Activated CD4-positive, alpha-beta T cell treated with anti-CD3 and anti-CD28 coated beads, Interleukin-10, Interleukin-2, amounts not matched to agents 100 ng/mL and 50 ng/mL, durations not matched to agents 16 hours and 8 hours (primary cell): ENCODE measurements around the gene FLT3LG.

Experiments used
- DNase-seq: peaks from one replicate; pipeline ENCODE4 v3.0.0-alpha.2; 2020

Gene FLT3LG, protein sequence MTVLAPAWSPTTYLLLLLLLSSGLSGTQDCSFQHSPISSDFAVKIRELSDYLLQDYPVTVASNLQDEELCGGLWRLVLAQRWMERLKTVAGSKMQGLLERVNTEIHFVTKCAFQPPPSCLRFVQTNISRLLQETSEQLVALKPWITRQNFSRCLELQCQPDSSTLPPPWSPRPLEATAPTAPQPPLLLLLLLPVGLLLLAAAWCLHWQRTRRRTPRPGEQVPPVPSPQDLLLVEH

DNA sequence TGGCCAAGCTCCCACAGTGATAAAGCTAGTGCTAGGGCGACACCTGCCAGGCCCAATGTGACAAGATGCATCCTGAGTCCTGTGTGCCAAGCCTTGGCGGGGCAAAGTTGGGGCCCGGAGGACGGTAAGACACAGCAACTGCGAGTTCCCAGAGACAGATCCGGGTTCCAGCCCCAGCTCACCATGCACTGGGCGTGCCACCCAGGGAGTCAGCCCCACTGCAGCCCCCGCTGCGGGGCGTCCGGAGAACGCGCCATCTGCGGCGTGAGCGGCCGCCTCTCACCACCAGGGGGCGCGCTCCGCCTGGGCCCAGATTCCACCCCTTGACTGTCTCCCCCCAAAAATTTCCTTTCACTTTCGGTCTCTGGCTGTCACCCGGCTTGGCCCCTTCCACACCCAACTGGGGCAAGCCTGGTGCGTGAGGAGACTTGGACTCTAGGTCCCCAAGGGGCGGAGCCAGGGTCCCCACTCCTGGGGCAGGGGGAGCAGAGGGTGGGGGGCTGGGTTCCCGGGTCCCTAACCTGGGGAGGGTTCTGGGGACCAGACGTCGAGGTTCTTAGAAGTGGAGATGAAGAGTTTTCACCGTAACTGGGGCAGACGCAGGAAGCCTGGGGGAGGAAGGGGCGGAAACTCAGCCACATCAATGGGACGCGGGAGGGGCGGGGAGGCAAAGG is at the start of gene FLT3LG:
FLT3LG (plus strand) TSS at position 348 of the 674 bp plus-strand sequence. CDS start 425 bp downstream, outside the sequence.
- peak; percentile 95 for DNase-seq

DNA sequence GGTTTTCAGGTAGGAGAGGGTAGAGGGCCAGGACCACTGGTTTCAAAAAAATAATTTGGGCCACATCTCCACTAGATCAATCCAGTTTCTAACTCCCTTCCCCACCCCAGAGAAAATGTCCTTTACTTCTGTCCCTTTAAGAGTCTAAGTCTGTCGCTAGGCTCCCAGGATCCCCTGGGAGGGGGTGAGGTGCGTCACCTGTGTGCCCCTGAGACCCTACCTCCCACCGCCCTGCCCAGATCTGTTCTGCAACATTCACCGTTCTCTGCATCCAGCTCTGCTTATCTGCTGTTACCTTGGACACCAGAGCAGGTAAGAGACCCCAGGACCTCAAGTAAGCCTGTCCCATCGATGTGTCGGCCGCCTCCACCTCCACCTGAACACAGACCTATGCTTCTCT is 48.8 kb upstream of the FLT3LG start, which contains the start of gene GFY:
GFY (plus strand) TSS at position 211 of the 400 bp plus-strand sequence. CDS start 1,043 bp downstream, outside the sequence.
- DNase-seq, result no peak

GRCh38 chr19:49425922-49426592 is 48.0 kb upstream of the FLT3LG start:
- peak; percentile 45 for DNase-seq

DNA sequence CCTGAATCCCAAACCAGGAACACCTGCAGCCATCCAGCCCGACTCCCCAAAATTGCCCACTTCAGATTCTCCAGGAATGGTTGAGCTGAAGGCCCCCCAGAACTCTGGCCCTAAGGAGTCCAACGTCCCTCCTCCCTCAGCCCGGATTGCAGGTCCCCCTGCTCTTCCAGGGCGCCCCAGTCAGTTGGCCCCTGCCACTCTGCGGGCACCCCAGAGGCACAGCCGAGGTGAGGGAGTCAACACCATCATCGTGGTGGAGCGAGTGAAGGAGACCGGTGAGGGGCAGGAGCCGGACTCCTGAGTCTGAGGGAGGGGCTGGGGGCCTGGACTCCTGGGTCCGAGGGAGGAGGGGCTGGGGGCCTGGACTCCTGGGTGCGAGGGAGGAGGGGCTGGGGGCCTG is 46.7 kb upstream of the FLT3LG start:
- no peak for DNase-seq

DNA sequence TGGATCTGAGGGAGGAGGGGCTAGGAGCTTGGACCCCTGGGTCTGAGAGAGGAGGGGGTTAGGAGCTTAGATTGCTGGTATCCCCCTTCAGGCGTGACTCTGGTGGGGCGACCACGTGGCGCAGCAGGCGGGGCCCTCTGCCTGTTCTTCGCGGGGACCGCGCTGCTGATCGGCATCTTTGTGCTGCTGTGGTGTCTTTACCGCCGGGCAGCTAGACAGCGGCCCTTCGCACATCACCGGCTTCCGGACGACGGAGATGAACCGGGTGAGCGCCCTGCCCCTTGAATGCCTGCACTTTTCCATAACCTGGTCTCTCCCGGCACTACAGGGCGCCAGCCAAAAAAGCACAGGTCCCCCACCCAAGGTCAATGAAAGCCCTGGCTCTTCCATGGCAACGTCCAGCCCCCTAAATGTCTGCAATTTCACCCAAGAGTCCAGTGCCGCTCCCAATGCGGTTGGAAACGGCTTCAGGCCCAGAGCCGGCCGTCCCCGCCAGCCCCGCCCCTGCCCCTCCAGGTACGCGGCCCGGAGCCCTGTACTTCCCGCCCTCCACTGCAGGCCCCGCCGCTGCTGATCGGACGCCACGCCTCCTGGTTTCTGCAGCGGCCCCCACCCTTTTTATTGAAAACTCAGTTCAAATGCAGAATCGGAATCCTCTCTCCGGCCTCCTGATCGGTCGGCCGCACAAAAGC is 46.0 kb upstream of the FLT3LG start:
- DNase-seq, result no peak

- no peak for DNase-seq
Measured at GRCh38 chr19:49428547-49429451, 45.2 kb upstream of the FLT3LG start.

- DNase-seq, result no peak
Measured at GRCh38 chr19:49430172-49430677, 43.8 kb upstream of the FLT3LG start.

GRCh38 chr19:49430678-49431329 is 43.2 kb upstream of the FLT3LG start:
- peak; percentile 40 for DNase-seq

DNA sequence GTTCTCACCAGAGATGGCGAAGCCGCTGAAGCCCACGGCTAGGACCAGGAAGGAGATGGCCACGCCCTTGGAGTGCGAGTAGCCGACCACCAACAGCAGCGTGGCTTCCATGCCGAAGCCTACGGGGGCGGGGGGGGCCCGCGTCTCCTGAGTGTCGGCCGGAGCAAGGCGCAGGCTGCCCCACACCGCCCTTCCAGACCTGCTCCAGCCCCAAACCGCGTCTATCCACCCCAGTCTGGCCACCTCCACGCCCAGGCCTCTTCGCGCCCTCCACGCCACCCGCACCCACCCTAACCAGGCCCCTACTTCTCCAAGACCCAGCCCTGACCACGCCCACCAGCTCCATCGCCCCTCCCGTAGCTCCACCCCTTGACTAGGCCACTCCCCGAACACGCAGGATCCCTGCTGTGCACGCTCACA is 42.7 kb upstream of the FLT3LG start:
- DNase-seq, result no peak

DNA sequence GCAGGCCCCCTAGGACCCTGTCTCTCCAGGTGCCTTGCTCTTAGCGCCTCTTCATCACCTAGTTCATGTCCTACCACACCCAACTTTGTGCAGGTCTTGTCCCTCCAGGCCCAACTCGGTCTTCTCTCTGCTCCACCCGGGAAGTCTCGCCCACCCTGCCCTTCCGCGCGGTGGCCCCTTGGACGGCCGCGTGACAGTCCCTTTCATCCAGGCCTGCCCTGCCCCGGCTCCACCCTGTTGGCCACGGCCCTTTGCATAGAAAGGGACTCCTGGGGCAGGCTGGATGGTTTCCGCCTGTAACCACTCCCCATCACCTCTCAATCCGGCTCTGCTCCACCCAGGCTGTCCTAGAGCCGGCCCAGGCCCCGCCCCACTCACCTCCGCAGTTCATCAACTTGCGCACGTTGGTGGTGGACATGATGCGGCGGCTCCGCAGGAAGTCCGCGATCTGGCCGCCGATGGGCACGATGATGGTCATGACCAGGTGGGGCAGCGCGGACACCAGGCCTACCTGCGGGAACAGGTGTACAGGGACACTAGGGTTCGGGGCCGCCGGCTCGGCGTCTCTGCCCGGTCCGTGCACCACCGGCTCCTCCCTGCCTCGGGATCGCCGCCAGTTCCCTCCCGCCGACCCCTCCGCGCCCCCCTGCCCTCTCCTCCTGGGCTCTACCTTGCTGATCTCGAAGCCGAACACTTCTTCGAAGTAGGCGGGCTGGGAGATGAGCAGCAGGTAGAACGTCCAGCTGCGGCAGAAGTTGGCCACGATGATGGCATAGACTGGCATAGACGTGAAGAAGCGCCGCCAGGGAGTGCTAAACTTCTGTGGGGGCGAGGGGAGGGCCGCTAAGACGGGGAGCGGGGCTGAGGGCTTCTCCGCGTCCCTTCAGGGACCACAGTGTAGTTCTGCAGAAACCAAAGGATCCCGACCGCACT is 41.6 kb upstream of the FLT3LG start:
- no peak for DNase-seq

- no peak for DNase-seq
Measured at GRCh38 chr19:49433240-49433901, 40.6 kb upstream of the FLT3LG start.

DNA sequence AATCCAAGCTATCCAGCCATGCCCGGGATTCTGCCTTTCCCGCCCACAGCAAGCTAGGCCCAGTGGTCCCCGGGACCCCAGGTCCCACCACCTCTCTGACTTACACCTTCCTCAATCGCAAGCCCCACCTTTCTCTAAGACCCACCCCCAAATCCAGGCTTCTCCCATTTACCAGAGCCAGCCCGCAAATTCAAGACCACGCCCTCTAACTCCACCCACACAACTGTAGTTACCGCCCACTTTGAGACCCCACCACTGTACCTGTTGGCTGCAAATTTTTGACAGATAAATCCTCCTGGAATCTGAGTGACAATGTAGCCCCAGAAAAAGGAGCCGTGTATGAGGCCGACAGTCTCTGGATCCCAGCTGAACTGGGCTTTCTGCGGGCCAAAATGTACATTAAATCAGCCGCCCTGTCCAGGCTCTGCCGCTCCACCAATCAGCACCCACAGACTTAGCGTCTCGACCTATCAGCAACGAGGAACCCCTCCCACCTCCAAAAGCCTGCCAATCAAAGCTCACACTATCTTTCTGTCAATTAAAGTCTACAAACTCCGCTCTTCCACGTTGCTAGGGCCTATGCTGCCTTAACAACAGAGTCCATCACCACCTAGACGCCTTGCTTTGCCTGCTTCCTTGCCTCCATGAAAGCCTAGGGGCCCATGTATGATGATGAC is 39.0 kb upstream of the FLT3LG start:
- DNase-seq, result no peak

GRCh38 chr19:49435670-49436069 is 38.3 kb upstream of the FLT3LG start:
- DNase-seq, result no peak

- peak; percentile 70 for DNase-seq
Measured at GRCh38 chr19:49436381-49437017, 37.5 kb upstream of the FLT3LG start.

GRCh38 chr19:49437231-49437630 is 36.8 kb upstream of the FLT3LG start:
- no peak for DNase-seq

DNA sequence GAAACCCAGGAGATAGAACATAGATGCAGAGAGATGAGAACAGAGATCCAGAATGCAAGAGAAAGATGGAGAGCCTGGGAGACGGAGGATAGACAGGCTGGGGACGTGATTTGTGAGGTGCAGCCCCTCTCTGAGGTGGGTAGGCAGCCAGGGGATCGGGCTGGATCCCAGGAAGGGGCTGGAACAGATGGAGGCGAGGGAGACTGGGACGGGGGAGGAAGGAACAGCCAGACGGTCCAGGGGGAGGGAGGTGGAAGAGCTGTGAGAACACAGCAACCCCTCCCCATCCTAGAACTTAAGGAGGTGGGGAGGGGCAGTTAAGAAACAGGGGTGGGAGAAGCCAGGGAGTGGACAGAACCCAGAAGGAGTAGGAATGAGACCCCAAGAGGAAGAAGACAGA is 35.8 kb upstream of the FLT3LG start:
- DNase-seq, result no peak

- no peak for DNase-seq
Measured at GRCh38 chr19:49439836-49440235, 34.2 kb upstream of the FLT3LG start.

- no peak for DNase-seq
Measured at GRCh38 chr19:49440439-49441209, 33.4 kb upstream of the FLT3LG start.
